ENCODE results near the gene F7. TPM values are rescaled to one million over a fixed set of nuclear protein-coding genes. Genes with fewer than 3 reads are reported as not detected.

F7 gene
- total and polyA plus RNA-seq, 4 donors, result 0.08 to 0.69 TPM; not detected in 2

GRCh38 chr13:113089693-113090414 is 15.7 kb upstream of the F7 start:
- H3K4me1 ChIP-seq (ENCODE audit: control insufficient read depth in 1 of 2, insufficient read depth in 2 of 2, low read length in 2 of 2), result no peaks in the 10 kb centered on the region
- no peaks in the 10 kb centered on the region for H3K9me3 ChIP-seq (ENCODE audit: control insufficient read depth, low read length)
- WGBS, 2 donors, result 82 to 84% methylated on average over 36 of the region's 36 CpGs
- no peak for ATAC-seq (ENCODE audit: low FRiP score)
- peak; percentile 27 to 71 for DNase-seq
- no peaks in the 10 kb centered on the region for H3K27me3 ChIP-seq (ENCODE audit: control insufficient read depth in 1 of 2, insufficient read depth in 2 of 2, low read length in 1 of 2)
- no peaks in the 10 kb centered on the region for H3K36me3 ChIP-seq (ENCODE audit: control insufficient read depth in 1 of 2, insufficient read depth in 2 of 2, low read length in 1 of 2)
- no peak overlapping the region for H3K4me3 ChIP-seq (ENCODE audit: low read length in 2 of 2)
- H3K27ac ChIP-seq (ENCODE audit: low read depth in 1 of 2, low read length in 2 of 2), result no peak overlapping the region
- intact Hi-C loops (cut with DNase I), result no loop called here

- Histone ChIP-seq H3K27ac (ENCODE audit: low read depth in 1 of 2, low read length in 2 of 2) (no peak overlapping the region), H3K9me3 (ENCODE audit: control insufficient read depth, low read length) (no peaks in the 10 kb centered on the region), H3K4me1 (ENCODE audit: control insufficient read depth in 1 of 2, insufficient read depth in 2 of 2, low read length in 2 of 2) (no peaks in the 10 kb centered on the region), H3K36me3 (ENCODE audit: control insufficient read depth in 1 of 2, insufficient read depth in 2 of 2, low read length in 1 of 2) (no peaks in the 10 kb centered on the region), H3K4me3 (ENCODE audit: low read length in 2 of 2) (no peak overlapping the region), H3K27me3 (ENCODE audit: control insufficient read depth in 1 of 2, insufficient read depth in 2 of 2, low read length in 1 of 2) (no peaks in the 10 kb centered on the region)
- WGBS, 2 donors, result 83 to 88% methylated on average over 13 of the region's 13 CpGs
- ATAC-seq (ENCODE audit: low FRiP score), result no peak
- DNase-seq, result peak; percentile 30 to 40
- intact Hi-C loops (cut with DNase I), result no loop called here
Measured at GRCh38 chr13:113090415-113090770, 15.2 kb upstream of the F7 start.

- no peaks in the 10 kb centered on the region for H3K36me3 ChIP-seq (ENCODE audit: control insufficient read depth in 1 of 2, insufficient read depth in 2 of 2, low read length in 1 of 2)
- no peak overlapping the region for H3K4me3 ChIP-seq (ENCODE audit: low read length in 2 of 2)
- WGBS, 2 donors, result 90 to 92% methylated on average over 24 of the region's 24 CpGs
- no peaks in the 10 kb centered on the region for H3K4me1 ChIP-seq (ENCODE audit: control insufficient read depth in 1 of 2, insufficient read depth in 2 of 2, low read length in 2 of 2)
- no peak for ATAC-seq (ENCODE audit: low FRiP score)
- peak in 1 of 2 donors; percentile 38 for DNase-seq
- no peaks in the 10 kb centered on the region for H3K27me3 ChIP-seq (ENCODE audit: control insufficient read depth in 1 of 2, insufficient read depth in 2 of 2, low read length in 1 of 2)
- no peak overlapping the region for H3K27ac ChIP-seq (ENCODE audit: low read depth in 1 of 2, low read length in 2 of 2)
- no peaks in the 10 kb centered on the region for H3K9me3 ChIP-seq (ENCODE audit: control insufficient read depth, low read length)
- intact Hi-C loops (cut with DNase I), result no loop called here
Measured at GRCh38 chr13:113090806-113091205, 14.8 kb upstream of the F7 start.

DNA sequence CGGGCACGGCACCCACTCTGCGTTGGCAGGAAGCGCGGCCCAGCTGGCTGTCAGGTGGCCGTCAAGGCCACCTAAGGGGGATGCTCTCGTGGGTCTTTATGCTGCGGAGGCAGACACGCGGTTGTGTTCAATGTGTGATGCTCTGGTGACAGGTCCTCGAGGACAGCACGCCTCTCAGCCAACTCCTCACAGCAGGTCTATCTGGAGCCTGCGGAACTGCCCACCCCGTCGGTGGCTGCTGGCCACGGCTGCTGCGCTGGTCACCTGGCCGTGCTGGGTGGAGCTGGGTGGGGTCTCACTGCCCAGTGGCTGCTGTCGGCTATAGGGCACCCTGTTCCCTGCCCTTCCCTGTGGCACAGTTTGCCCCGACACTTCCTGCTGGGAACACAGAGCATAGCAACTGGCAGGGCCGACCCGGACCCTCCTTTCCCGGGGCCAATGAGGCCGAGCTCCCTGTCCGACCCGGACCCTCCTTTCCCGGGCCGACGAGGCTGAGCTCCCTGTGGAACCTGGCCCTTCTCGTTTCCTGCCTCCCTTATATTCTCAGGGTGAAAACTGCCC is 14.3 kb upstream of the F7 start:
- Histone ChIP-seq H3K27me3 (ENCODE audit: control insufficient read depth in 1 of 2, insufficient read depth in 2 of 2, low read length in 1 of 2) (no peaks in the 10 kb centered on the region), H3K9me3 (ENCODE audit: control insufficient read depth, low read length) (no peaks in the 10 kb centered on the region), H3K4me1 (ENCODE audit: control insufficient read depth in 1 of 2, insufficient read depth in 2 of 2, low read length in 2 of 2) (no peaks in the 10 kb centered on the region), H3K36me3 (ENCODE audit: control insufficient read depth in 1 of 2, insufficient read depth in 2 of 2, low read length in 1 of 2) (no peaks in the 10 kb centered on the region), H3K27ac (ENCODE audit: low read depth in 1 of 2, low read length in 2 of 2) (no peak overlapping the region), H3K4me3 (ENCODE audit: low read length in 2 of 2) (no peak overlapping the region)
- no peak for ATAC-seq (ENCODE audit: low FRiP score)
- DNase-seq, result peak; percentile 38 to 66
- intact Hi-C loops (cut with DNase I), result no loop called here
- 88 to 90% methylated on average over 30 of the region's 30 CpGs for WGBS, 2 donors

DNA sequence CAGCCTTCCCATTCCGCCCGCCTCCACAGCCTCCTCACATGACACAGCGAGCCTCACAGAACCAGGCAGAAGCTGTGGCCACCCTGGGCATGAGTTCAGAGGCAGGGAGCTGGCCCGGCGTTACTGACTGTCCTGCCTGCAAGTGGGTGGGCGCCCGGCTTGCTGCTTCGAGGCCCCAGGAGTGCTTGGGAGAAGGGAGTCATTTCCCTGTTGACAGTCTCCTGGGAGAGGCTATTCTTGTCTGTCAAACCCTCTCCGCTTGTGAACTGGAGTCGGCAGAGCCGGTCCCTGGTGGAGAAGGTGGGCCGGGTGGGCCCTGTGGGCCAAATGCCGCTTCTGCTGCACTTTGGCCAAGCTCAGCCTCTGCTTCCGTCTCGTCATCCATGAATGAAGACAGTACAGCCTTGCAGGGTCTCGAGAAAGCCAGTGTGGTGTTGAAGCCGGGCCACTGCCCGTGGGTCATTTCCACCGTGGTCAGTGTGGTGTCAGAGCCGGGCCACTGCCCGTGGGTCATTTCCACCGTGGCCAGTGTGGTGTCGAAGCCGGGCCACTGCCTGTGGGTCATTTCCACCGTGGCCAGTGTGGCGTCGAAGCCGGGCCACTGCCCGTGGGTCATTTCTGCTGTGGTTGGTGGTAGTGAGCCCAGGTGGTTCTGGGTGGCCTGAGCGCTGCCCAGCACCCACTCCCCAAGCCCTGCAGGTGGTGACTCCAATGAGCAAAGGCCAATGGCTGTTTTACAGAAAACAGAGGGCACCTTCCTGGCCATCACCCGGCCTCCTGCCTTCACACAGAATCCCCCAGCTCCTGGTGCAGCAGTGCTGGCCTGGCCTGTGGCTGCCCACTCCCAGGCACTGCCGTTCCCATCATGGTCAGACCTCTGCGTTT is 13.5 kb upstream of the F7 start:
- DNase-seq (peak in 1 of 2 donors; percentile 45), ATAC-seq (ENCODE audit: low FRiP score) (no peak)
- H3K27me3 ChIP-seq (ENCODE audit: control insufficient read depth in 1 of 2, insufficient read depth in 2 of 2, low read length in 1 of 2), result no peaks in the 10 kb centered on the region
- intact Hi-C loops (cut with DNase I), result no loop called here
- no peaks in the 10 kb centered on the region for H3K4me1 ChIP-seq (ENCODE audit: control insufficient read depth in 1 of 2, insufficient read depth in 2 of 2, low read length in 2 of 2)
- H3K4me3 ChIP-seq (ENCODE audit: low read length in 2 of 2), result no peak overlapping the region
- 85 to 89% methylated on average over 32 to 33 of the region's 33 CpGs for WGBS, 2 donors
- no peak overlapping the region for H3K27ac ChIP-seq (ENCODE audit: low read depth in 1 of 2, low read length in 2 of 2)
- no peaks in the 10 kb centered on the region for H3K9me3 ChIP-seq (ENCODE audit: control insufficient read depth, low read length)
- H3K36me3 ChIP-seq (ENCODE audit: control insufficient read depth in 1 of 2, insufficient read depth in 2 of 2, low read length in 1 of 2), result no peaks in the 10 kb centered on the region

- 90 to 91% methylated on average over 25 of the region's 25 CpGs for WGBS, 2 donors
- DNase-seq, result peak in 1 of 2 donors; percentile 30
- H3K9me3 ChIP-seq (ENCODE audit: control insufficient read depth, low read length), result no peaks in the 10 kb centered on the region
- no peaks in the 10 kb centered on the region for H3K4me1 ChIP-seq (ENCODE audit: control insufficient read depth in 1 of 2, insufficient read depth in 2 of 2, low read length in 2 of 2)
- no peaks in the 10 kb centered on the region for H3K36me3 ChIP-seq (ENCODE audit: control insufficient read depth in 1 of 2, insufficient read depth in 2 of 2, low read length in 1 of 2)
- H3K27me3 ChIP-seq (ENCODE audit: control insufficient read depth in 1 of 2, insufficient read depth in 2 of 2, low read length in 1 of 2), result no peaks in the 10 kb centered on the region
- ATAC-seq (ENCODE audit: low FRiP score), result no peak
- no peak overlapping the region for H3K27ac ChIP-seq (ENCODE audit: low read depth in 1 of 2, low read length in 2 of 2)
- intact Hi-C loops (cut with DNase I), result no loop called here
- H3K4me3 ChIP-seq (ENCODE audit: low read length in 2 of 2), result no peak overlapping the region
Measured at GRCh38 chr13:113092776-113093579, 12.6 kb upstream of the F7 start.

DNA sequence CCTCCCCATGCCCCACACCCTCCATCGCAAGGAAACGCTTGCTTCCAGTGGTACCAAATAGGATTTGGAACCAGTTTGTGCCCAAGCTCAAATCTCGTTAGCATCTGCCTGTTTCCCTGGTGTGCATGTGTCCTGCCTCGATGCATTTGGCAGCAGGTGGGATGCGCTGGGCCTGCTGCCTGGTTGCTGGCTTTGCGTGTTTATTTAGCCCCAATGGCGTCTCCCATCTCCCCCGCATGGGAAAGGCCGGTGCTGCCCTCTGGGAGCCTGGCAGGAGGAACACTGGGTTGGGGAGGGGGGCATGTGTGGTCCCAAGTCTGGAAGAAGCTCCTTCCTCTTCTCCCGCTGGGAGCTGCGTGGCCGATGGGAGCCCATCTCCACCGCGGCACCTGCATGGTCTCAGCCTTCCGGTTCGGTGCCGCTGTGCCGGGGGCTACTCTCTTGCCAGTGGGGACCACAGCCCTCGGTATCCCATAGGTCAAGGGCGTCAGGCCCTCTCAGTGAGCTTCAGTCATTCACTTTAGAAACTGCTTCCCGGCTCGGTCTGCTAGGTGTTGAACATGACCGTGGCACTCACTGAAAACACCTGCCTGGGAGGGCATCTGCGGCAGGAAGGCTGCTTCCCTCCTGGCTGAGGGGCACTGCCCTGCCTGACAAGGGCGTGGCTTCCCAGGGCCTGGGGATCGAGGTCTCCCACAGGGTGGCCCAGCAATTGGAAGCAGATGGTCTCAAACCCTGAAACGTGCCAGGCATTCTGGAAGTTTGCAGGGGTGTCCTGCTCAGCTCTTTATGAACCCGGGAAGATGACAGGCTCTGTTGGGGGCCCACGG is 11.8 kb upstream of the F7 start:
- no peak overlapping the region for H3K27ac ChIP-seq (ENCODE audit: low read depth in 1 of 2, low read length in 2 of 2)
- H3K4me1 ChIP-seq (ENCODE audit: control insufficient read depth in 1 of 2, insufficient read depth in 2 of 2, low read length in 2 of 2), result no peaks in the 10 kb centered on the region
- no peaks in the 10 kb centered on the region for H3K27me3 ChIP-seq (ENCODE audit: control insufficient read depth in 1 of 2, insufficient read depth in 2 of 2, low read length in 1 of 2)
- 74 to 81% methylated on average over 29 of the region's 29 CpGs for WGBS, 2 donors
- H3K9me3 ChIP-seq (ENCODE audit: control insufficient read depth, low read length), result no peaks in the 10 kb centered on the region
- intact Hi-C loops (cut with DNase I), result no loop called here
- no peaks in the 10 kb centered on the region for H3K36me3 ChIP-seq (ENCODE audit: control insufficient read depth in 1 of 2, insufficient read depth in 2 of 2, low read length in 1 of 2)
- no peak overlapping the region for H3K4me3 ChIP-seq (ENCODE audit: low read length in 2 of 2)
- DNase-seq, result peak in 1 of 2 donors; percentile 26
- no peak for ATAC-seq (ENCODE audit: low FRiP score)

GRCh38 chr13:113094410-113094800 is 11.2 kb upstream of the F7 start:
- H3K27ac ChIP-seq (ENCODE audit: low read depth in 1 of 2, low read length in 2 of 2), result no peak overlapping the region
- no peak for DNase-seq
- H3K4me3 ChIP-seq (ENCODE audit: low read length in 2 of 2), result no peak overlapping the region
- ATAC-seq (ENCODE audit: low FRiP score), result no peak
- no peaks in the 10 kb centered on the region for H3K4me1 ChIP-seq (ENCODE audit: control insufficient read depth in 1 of 2, insufficient read depth in 2 of 2, low read length in 2 of 2)
- no peaks in the 10 kb centered on the region for H3K27me3 ChIP-seq (ENCODE audit: control insufficient read depth in 1 of 2, insufficient read depth in 2 of 2, low read length in 1 of 2)
- no peaks in the 10 kb centered on the region for H3K36me3 ChIP-seq (ENCODE audit: control insufficient read depth in 1 of 2, insufficient read depth in 2 of 2, low read length in 1 of 2)
- intact Hi-C loops (cut with DNase I), result no loop called here
- WGBS, 2 donors, result 85 to 87% methylated on average over 14 of the region's 14 CpGs
- no peaks in the 10 kb centered on the region for H3K9me3 ChIP-seq (ENCODE audit: control insufficient read depth, low read length)

All from aorta (tissue), 5 donors.